MV-4-11 (cell line): Measurements from ENCODE around the gene DNAAF1.
"Not testable (repeated sequence)": the region's sequence is repeated elsewhere in the genome, so short reads cannot be mapped to it uniquely, and the experiment has no call there.

Experiments used
- DNase-seq: peaks from one replicate; lab custom pipeline; 2025; lab: John Stamatoyannopoulos, UW

Gene DNAAF1

GRCh38 chr16:84184775-84185174 lies 39.7 kb downstream of the DNAAF1 start:
- DNase-seq = no peak

DNA sequence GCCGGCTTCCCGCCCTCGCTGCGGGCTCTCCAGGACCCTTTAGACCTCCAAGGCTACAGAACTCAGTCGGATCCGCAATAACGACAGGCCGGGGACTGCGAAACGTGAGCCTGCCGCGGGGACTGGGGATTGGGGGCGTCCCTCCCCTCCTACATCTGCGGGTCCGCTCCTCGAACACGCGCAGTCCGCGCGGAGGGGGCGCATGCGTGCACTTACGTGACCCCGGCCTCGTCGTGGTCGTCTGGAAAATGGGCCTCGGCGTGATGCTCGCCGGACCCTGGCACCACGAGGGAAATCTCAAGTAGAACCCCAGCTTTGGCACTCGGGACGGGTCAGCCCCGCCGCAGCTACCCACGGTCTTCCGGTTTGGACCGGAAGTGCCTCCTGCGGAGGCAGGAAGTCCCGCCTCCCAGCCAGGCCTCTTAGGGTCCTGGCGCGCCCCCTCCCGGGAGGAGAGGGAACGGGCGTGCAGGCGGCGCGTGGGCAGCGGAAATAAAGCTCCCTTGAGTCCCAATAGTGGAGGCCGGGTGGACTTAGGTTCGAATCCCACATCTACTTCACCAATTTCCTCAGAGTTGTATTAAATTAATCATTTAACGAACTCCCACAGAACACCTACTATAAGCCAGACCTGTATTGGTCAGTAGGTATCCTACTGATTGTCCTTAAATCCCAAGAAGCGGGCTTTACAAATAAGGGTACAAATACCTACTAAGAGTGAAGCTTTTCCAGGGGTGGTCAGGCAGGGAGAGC lies 41.8 kb downstream of the DNAAF1 start, which contains the start of gene TAF1C:
Gene TAF1C (minus strand): TSS at position 373 of the 753 bp plus-strand sequence. CDS start 2,069 bp downstream, outside the sequence.
- peak; percentile 91 for DNase-seq

- DNase-seq = no peak
Measured at GRCh38 chr16:84190731-84191388, 45.8 kb downstream of the DNAAF1 start, which contains the start of gene ADAD2. Gene ADAD2 (plus strand): TSS chr16:84191157. CDS start chr16:84191231, 74 bp downstream.

DNA sequence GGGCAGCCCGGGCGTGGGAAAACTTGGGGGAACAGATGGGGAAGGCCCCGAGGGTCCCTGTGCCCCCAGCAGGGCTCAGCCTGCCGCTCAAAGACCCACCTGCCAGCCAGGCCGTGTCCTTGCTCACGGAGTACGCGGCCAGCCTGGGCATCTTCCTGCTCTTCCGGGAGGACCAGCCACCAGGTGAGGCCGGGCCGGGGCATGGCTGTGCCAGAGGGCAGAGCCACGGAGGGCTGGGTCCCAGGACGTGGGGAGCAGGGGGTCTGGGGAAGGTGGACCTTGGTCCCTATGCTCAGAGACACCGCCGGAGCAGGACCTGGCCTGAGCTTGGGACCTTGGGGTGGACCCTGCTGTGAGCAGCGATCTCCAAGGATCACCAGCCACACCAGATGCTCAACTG lies 46.4 kb downstream of the DNAAF1 start:
- no peak for DNase-seq

- no peak for DNase-seq
Measured at GRCh38 chr16:84193480-84193879, 48.4 kb downstream of the DNAAF1 start.

- DNase-seq = no peak
Measured at GRCh38 chr16:84194018-84194417, 48.9 kb downstream of the DNAAF1 start.

DNA sequence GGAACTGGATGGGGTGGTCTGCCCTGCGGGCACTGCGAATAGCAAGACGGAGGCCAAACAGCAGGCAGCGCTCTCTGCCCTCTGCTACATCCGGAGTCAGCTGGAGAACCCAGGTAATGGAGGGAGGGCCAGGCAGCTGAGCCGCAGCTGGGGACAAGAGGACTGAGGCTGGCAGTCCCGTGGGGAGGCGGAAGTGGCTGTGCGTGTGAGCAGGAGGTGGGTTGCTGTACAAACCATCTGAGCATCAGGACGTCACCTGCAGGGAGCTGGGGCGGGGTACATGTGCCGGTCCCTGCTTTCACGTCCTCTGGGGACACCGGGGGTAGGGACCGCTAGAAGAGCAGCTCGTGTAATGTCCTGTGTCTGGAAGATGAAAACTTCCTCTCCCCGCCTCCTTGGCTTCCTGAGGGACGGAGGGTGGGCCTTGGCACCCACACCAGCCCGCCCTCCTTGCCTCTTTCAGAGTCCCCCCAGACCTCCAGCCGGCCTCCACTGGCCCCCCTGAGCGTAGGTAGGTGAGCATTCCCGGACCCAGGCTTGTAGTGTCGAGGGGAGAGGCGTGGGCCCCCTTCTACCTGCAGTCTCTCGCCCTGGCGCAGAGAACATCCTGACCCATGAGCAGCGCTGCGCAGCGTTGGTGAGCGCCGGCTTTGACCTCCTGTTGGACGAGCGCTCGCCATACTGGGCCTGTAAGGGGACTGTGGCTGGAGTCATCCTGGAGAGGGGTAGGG lies 49.5 kb downstream of the DNAAF1 start:
- no peak for DNase-seq

DNA sequence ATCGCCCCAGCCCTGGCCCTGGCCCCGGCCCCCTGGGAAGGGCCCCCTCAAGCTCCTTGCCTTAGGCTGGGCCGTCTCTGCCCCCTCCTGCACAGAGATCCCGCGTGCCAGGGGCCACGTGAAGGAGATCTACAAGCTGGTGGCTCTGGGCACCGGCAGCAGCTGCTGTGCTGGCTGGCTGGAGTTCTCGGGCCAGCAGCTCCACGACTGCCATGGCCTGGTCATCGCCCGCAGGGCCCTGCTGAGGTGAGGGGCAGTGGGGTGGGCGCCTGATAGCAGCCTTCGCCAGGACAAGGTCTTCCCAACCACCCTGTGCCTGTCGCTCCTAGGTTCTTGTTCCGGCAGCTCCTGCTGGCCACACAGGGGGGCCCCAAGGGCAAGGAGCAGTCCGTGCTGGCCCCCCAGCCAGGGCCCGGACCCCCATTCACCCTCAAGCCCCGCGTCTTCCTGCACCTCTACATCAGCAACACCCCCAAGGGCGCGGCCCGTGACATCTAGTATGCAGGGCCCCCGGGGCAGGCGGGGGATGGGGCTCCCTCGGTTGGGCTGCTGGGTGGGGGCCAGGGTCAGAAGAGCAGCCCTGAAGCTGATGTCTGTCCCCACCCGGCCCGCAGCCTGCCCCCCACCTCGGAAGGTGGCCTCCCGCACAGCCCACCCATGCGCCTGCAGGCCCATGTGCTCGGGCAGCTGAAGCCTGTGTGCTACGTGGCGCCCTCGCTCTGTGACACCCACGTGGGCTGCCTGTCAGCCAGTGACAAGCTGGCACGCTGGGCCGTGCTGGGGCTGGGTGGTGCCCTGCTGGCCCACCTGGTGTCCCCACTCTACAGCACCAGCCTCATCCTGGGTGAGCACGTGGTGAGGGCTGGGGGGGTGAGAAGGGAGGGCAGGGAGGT lies 50.3 kb downstream of the DNAAF1 start:
- no peak for DNase-seq

DNA sequence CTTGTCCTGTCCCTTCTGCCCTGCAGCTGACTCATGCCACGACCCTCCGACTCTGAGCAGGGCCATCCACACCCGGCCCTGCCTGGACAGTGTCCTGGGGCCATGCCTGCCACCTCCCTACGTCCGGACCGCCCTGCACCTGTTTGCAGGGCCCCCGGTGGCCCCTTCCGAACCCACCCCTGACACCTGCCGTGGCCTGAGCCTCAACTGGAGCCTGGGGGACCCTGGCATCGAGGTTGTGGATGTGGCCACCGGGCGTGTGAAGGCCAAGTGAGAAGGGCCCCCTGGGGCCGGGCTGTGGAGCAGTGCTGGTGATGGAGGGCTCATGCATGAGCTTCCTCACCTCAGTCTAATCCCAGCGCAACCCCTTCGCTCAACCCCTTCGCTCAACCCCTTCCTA lies 51.0 kb downstream of the DNAAF1 start:
- no peak for DNase-seq

GRCh38 chr16:84196727-84197394 lies 51.8 kb downstream of the DNAAF1 start:
- peak; percentile 63 for DNase-seq

DNA sequence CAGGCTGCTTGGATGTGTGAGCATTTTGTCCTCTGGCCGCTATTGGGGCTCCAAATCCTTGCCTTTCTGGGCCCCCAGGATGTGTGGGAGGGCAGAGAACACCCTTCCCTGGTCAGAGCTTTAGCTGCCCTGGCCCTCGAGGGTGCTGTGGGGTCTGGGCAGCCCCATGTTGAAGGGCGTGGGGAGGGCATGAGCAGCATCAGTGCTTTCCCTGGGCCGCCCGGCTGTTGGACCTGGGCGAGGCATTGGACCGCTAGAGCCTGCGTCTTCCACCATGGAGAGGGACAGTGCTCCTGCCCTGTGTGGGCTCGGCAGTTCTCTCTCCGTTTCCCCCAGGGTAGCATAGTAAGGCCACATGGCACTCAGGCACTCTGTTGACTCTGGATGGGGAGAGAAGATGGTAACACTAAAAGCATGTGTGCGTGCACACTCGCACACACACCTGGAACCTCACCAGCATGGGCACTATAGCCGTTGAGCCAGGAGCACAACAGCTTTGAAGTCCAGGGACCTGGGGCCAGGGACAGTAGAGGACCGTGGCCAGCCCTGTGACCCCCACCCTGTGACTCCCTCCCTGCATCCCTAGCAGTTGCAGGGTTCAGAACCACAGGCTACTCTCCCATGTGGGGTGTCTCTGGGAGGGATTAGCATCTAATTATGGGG lies 52.5 kb downstream of the DNAAF1 start:
- DNase-seq = no peak

- DNase-seq = peak; percentile 31
Measured at GRCh38 chr16:84198401-84198800, 53.3 kb downstream of the DNAAF1 start.

DNA sequence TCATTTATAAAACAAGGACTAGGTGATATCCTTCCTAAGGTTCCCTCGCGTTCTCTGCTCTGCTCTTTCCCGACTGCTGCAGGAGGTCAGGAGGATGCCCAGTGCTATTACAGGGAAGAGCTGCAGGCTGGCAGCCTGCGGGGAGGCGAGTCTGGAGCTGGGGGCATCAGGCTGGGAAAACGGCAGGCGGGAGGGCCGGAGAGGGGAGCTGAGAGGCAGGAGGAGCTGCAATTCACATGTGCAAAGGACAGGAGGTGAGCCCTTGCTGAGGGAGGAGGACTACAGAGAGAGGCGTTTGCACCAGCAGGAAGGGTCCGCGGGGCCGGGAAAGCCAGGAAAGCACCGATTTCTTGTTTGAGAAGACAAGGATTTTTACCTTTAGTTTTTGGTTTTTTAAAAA lies 54.0 kb downstream of the DNAAF1 start:
- DNase-seq = no peak

DNA sequence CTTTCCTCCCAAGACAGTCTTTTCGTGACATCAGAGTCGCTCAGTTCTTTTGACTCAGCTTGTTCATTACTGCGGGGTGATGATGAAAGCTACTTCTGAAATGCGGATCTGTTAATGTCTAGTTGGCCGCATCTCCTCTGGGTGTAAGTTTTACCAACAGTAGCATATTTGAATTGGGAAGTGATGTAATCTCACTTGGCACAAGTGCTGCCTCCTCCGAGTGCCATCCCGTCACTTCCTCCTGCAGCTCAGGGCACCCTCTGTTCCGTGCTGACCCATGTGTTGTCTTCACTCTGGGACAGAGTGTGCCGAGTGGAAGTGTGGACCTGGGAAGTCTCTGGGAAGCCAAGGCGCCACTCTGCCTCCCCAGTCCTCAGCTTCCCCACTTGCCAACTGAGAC lies 54.8 kb downstream of the DNAAF1 start:
- DNase-seq = peak; percentile 96

- DNase-seq = not testable (repeated sequence)
Measured at GRCh38 chr16:84204551-84204950, 59.4 kb downstream of the DNAAF1 start.

DNA sequence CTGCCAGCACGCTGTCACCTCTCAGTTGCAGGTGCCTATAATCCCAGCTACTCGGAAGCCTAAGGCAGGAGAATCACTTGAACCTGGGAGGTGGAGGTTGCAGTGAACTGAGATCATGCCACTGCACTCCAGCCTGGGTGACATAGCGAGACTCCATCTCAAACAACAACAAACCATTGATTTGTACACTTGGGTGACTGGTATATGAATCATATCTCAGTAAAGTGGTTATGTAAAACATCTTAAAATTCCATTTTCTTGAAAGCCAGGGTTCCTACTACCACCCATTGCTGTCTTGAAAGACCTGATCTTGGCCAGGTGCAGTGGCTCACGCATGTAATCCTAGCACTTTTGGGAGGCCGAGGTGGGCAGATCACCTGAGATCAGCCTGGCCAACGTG lies 60.0 kb downstream of the DNAAF1 start:
- not testable (repeated sequence) for DNase-seq

DNA sequence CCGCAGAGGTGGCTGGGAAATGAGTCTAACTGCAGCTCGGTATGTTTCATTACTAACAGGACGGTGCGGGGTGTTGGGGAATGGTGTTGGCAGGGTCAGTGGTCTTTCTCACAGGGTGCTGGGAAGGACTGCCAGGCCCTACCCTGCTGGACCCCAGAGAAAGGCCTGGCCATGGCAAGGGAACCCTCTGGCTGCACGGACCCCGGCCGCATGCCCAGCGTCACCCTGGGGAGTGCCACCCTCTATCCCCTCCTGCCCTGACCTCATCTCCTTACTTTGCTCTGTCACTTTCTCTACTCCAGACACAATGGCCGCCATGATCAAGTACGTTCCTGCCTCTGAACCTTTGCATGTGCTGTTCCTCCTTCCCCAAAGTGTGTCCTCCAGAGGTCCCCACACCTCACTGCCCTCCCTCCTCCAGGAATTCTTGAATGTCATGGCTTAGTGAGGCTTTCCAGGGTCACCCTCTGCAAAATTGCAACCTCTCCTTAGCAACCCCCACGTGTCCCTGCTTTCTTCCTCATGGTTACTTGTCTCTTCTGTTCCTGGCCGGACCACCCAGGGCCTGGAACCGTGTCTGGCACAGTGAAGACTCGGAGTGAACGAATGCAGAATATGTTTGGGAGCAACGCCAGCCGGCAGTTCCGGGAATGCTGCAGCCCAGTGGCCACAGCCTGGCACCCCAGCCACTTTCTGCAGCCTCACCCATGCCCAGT lies 61.0 kb downstream of the DNAAF1 start:
- DNase-seq = no peak

DNA sequence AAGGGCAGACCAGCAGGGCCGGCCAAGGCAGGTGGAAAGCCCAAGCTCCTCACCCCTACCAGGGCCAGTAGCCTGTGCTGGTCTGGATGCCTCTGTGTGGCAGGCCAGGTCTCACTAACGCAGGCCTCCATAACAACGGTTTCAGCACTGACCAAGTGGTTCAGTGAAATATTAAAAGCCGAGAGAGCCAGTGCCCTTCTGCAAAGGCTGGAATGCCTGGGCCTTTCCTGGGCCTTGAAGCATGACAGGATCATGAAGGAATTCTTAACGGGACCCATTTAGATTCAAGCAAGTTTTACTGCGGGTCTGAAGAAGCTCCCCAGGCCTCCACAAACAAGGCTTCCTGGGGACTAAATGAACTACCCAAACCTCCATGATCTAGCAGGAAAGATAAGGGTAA lies 62.1 kb downstream of the DNAAF1 start:
- DNase-seq = no peak

GRCh38 chr16:84207879-84208278 lies 62.8 kb downstream of the DNAAF1 start:
- DNase-seq = no peak

GRCh38 chr16:84209989-84210388 lies 64.9 kb downstream of the DNAAF1 start:
- DNase-seq = no peak
